ENCODE results near the gene JMJD1C. TPM values are rescaled to one million over a fixed set of nuclear protein-coding genes. Genes with fewer than 3 reads are reported as not detected.

The JMJD1C gene
- polyA plus RNA-seq, 2 of the 4 experiments (the other 2 are of a cell fraction) = 15.9 to 47.2 TPM

DNA sequence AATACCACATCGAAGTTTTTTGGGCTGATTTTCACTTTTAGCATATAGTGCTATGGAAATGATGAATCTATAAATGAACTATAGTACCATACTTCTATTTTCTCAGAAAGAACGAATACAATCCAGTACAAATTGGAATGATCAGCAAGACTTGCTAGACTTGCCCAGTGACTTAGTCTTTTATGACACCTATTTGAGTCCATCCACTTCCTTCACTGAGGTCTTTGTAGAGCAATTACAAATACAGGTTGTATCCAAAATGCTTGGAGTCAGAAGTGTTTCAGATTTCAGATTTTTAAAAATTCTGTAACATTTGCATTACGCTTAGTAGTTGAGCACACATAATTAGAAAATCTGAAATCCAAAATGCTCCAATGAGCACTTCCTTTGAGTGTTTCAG lies 228.4 kb downstream of the JMJD1C start:
- H3K4me2 ChIP-seq = peak overlapping the region; percentile 68
- ChIA-PET POLR2A (interaction anchor here (0.6 to 1.7 kb wide), 2 partner anchors 32 to 481 kb away, joined by 4 to 9 read pairs; no protein-coding TSS in a partner anchor), CTCF (no interaction called here)
- FAIRE-seq = no peak
- H3K4me1 ChIP-seq = peaks cover 85% of the 10 kb centered on the region
- TF ChIP-seq, protein P1, sequence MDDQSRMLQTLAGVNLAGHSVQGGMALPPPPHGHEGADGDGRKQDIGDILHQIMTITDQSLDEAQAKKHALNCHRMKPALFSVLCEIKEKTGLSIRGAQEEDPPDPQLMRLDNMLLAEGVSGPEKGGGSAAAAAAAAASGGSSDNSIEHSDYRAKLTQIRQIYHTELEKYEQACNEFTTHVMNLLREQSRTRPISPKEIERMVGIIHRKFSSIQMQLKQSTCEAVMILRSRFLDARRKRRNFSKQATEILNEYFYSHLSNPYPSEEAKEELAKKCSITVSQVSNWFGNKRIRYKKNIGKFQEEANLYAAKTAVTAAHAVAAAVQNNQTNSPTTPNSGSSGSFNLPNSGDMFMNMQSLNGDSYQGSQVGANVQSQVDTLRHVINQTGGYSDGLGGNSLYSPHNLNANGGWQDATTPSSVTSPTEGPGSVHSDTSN (IDR thresholded peaks at IDR 0.05) = no peak
- TF ChIP-seq, protein P2, sequence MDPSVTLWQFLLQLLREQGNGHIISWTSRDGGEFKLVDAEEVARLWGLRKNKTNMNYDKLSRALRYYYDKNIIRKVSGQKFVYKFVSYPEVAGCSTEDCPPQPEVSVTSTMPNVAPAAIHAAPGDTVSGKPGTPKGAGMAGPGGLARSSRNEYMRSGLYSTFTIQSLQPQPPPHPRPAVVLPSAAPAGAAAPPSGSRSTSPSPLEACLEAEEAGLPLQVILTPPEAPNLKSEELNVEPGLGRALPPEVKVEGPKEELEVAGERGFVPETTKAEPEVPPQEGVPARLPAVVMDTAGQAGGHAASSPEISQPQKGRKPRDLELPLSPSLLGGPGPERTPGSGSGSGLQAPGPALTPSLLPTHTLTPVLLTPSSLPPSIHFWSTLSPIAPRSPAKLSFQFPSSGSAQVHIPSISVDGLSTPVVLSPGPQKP (IDR thresholded peaks at IDR 0.05; ENCODE audit: low read depth, low read length) = no peak
- no peak for TF ChIP-seq EHF (CRISPR knock-in tag; IDR thresholded peaks at IDR 0.05)
- WGBS (ENCODE audit: missing lambda C conversion rate) = 89% methylated on average over 3 of the region's 3 CpGs
- DNase-seq (ENCODE audit: low read depth in 1 of 2, low spot score in 1 of 2) = no peak
- no peak overlapping the region for H3K4me3 ChIP-seq
- ATAC-seq = no peak
- H3K27ac ChIP-seq = peak overlapping the region; percentile 69 to 86; a peak in 5 of 6 replicates
- H3K9me3 ChIP-seq = no peaks in the 10 kb centered on the region

DNA sequence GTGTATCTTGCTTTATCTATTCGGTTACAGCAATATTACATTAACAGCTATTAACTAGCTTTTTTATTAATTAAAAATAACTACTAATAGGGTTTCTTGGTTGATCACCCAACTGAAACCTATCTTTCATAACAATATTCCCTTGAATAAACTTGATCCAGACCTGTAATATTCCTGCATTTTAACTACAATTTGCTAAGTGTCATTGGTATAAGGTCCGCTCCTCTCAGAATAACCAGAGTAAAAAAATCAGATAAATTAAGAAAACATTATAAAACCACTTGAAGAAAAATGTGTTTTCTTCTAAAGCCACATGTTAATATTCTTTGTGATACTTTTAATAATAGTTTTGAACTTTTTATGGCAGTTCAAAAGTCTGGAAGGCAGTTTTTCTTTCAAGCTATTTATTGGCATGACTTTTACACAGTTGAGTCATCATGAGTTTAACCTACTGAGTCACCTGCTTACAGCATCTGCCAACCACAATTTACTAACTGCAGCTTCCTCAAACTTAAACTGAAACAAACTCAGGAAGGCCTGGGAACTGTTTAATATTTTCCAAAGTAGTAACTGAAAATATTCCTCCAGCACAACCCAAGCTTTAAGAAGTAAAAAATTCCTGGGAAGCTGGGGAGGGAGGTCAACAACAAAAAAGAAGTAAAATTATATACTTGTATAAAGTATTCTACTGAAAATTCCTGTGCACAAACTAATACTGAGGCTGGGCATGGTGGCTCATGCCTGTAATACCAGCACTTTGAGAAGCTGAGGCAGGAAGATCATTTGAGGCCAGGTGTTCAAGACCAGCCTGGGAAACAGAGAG lies 229.5 kb downstream of the JMJD1C start:
- POLR2A ChIA-PET = interaction anchor here (0.6 to 1.7 kb wide), 7 partner anchors 23 to 394 kb away, joined by 3 to 9 read pairs (median 6); partner anchors contain the start of gene NRBF2
- ATAC-seq (peak; percentile 95 to 97), DNase-seq (ENCODE audit: low read depth in 1 of 2, low spot score in 1 of 2) (peak; percentile 65 to 88), FAIRE-seq (peak; percentile 84)
- H3K4me2 ChIP-seq = peak overlapping the region; percentile 68
- H3K9me3 ChIP-seq = no peaks in the 10 kb centered on the region
- peak overlapping the region; percentile 69 to 86 for H3K27ac ChIP-seq
- WGBS (ENCODE audit: missing lambda C conversion rate) = 35% methylated on average over 2 of the region's 2 CpGs
- H3K4me3 ChIP-seq = no peak overlapping the region
- peaks cover 89% of the 10 kb centered on the region for H3K4me1 ChIP-seq
- CTCF ChIA-PET = interaction anchor here (0.8 to 1.3 kb wide), 4 partner anchors 17 to 484 kb away, joined by 3 to 4 read pairs (median 4); no protein-coding TSS in a partner anchor
- TF ChIP-seq, protein P3, sequence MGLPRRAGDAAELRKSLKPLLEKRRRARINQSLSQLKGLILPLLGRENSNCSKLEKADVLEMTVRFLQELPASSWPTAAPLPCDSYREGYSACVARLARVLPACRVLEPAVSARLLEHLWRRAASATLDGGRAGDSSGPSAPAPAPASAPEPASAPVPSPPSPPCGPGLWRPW (IDR thresholded peaks at IDR 0.05) = no peak
- TF ChIP-seq HOXB5 (CRISPR knock-in tag; IDR thresholded peaks at IDR 0.05) (no peak), MAZ (IDR thresholded peaks at IDR 0.05; ENCODE audit: borderline replicate concordance, low read depth, low read length) (no peak), RNF2 (IDR thresholded peaks at IDR 0.05; ENCODE audit: borderline replicate concordance, low read depth) (no peak), RFX5 (IDR thresholded peaks at IDR 0.05) (no peak), NPAS2 (CRISPR knock-in tag; IDR thresholded peaks at IDR 0.05; ENCODE audit: borderline replicate concordance) (no peak), RAD21 (conservative IDR thresholded peaks at IDR 0.05 in 1 of 2, IDR thresholded peaks at IDR 0.05 in 1 of 2) (no peak), HEYL (CRISPR knock-in tag; IDR thresholded peaks at IDR 0.05) (no peak), HOXB13 (CRISPR knock-in tag; IDR thresholded peaks at IDR 0.05; ENCODE audit: low read depth) (no peak), CBX2 (IDR thresholded peaks at IDR 0.05; ENCODE audit: borderline replicate concordance, low read depth) (no peak), CHD2 (IDR thresholded peaks at IDR 0.05; ENCODE audit: low read length, partially characterized antibody) (no peak), ZSCAN20 (CRISPR knock-in tag; IDR thresholded peaks at IDR 0.05) (no peak), KDM1A (IDR thresholded peaks at IDR 0.05; ENCODE audit: low read depth) (no peak), FOSL2 (IDR thresholded peaks at IDR 0.05) (peak; percentile 90), FOSL2 (CRISPR knock-in tag; IDR thresholded peaks at IDR 0.05) (peak; percentile 98), NR3C1 (IDR thresholded peaks at IDR 0.05) (no peak), RCOR1 (IDR thresholded peaks at IDR 0.05; ENCODE audit: low read depth, low read length) (no peak), CBX8 (IDR thresholded peaks at IDR 0.05) (no peak), FOXS1 (CRISPR knock-in tag; IDR thresholded peaks at IDR 0.05) (no peak), PHF8 (IDR thresholded peaks at IDR 0.05; ENCODE audit: borderline replicate concordance, low read depth) (no peak), JUN (IDR thresholded peaks at IDR 0.05) (peak in 1 of 2 experiments; percentile 65; a peak in 2 of 5 replicates)
- TF ChIP-seq, protein P4, sequence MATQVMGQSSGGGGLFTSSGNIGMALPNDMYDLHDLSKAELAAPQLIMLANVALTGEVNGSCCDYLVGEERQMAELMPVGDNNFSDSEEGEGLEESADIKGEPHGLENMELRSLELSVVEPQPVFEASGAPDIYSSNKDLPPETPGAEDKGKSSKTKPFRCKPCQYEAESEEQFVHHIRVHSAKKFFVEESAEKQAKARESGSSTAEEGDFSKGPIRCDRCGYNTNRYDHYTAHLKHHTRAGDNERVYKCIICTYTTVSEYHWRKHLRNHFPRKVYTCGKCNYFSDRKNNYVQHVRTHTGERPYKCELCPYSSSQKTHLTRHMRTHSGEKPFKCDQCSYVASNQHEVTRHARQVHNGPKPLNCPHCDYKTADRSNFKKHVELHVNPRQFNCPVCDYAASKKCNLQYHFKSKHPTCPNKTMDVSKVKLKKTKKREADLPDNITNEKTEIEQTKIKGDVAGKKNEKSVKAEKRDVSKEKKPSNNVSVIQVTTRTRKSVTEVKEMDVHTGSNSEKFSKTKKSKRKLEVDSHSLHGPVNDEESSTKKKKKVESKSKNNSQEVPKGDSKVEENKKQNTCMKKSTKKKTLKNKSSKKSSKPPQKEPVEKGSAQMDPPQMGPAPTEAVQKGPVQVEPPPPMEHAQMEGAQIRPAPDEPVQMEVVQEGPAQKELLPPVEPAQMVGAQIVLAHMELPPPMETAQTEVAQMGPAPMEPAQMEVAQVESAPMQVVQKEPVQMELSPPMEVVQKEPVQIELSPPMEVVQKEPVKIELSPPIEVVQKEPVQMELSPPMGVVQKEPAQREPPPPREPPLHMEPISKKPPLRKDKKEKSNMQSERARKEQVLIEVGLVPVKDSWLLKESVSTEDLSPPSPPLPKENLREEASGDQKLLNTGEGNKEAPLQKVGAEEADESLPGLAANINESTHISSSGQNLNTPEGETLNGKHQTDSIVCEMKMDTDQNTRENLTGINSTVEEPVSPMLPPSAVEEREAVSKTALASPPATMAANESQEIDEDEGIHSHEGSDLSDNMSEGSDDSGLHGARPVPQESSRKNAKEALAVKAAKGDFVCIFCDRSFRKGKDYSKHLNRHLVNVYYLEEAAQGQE (IDR thresholded peaks at IDR 0.05) = no peak
- TF ChIP-seq, protein P2 (IDR thresholded peaks at IDR 0.05; ENCODE audit: low read depth, low read length) = no peak
- TF ChIP-seq, protein P5, sequence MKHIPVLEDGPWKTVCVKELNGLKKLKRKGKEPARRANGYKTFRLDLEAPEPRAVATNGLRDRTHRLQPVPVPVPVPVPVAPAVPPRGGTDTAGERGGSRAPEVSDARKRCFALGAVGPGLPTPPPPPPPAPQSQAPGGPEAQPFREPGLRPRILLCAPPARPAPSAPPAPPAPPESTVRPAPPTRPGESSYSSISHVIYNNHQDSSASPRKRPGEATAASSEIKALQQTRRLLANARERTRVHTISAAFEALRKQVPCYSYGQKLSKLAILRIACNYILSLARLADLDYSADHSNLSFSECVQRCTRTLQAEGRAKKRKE (CRISPR knock-in tag; IDR thresholded peaks at IDR 0.05; ENCODE audit: low read depth) = no peak
- TF ChIP-seq, protein P6, sequence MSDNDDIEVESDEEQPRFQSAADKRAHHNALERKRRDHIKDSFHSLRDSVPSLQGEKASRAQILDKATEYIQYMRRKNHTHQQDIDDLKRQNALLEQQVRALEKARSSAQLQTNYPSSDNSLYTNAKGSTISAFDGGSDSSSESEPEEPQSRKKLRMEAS (IDR thresholded peaks at IDR 0.05) = peak; percentile 54
